Stimulated activated CD4-positive, alpha-beta T cell treated with anti-CD3 and anti-CD28 coated beads, TNF-alpha, amount 100 ng/mL, for 4 hours (primary cell): ENCODE results near the gene ZMYND11.
"Not testable (repeated sequence)": the region's sequence is repeated elsewhere in the genome, so short reads cannot be mapped to it uniquely, and the experiment has no call there.

Experiments
- DNase-seq, 3 experiments: peaks; one replicate each; pipeline ENCODE4 v3.0.0-alpha.2; 2020; ENCODE audit warnings: low read depth in 3 of 3

The ZMYND11 gene

DNA sequence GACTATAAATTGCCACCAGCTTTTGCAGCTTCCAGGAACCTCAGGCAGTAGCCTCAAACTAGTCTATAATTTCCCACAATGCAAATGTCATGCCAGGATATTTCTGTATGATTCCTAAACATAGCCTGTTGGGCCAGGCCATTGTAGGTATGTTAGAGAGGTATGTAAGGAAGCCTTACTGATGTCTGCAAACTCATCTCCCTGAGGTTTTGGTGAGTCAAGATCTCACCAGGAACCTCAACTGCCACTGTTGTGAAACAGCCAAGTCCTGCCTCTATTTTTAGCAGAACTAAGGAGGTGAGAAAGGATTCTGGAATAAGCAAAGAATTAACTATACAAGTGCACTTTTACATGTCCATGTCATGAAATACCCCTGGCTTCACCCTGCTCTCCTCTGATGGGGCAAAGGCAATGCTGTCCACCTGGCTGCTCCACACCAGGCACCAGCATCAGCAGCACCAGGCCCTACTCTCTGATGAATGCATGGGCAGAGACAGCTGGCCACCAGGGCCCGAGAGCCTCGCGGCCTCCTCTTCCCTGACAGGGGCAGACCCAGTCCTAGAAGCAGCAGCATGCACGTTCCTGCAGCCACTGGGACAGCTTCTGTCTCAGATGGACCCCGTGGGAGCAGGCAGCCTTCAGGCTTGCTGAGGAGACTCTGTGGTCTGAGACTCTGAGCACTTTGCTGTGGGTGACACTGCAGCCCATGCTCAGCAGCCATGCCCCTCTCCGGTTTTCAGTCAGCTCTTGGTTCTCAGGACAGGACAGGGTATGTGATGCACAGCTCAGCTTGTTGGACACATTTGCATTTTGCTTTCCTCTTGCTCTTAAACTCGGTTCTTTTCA is 147.3 kb downstream of the ZMYND11 start:
- no peak for DNase-seq

DNA sequence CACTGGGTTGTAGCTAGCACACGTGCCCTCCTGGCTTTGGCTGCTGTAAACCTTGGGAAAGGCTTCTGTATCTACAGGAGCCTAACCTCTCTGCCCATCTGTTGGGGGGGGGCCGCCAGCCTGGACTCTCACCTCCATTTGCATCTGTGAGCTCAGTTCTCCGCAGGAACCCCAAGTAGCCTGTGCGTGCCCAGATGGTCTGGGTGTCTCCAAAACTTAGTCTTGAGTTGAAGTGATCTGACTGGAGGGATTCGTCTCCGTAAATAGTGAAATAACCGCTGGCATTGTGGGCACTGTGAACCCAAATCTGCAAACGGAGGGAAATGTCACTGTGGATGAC is 147.9 kb downstream of the ZMYND11 start:
- DNase-seq: no peak

DNA sequence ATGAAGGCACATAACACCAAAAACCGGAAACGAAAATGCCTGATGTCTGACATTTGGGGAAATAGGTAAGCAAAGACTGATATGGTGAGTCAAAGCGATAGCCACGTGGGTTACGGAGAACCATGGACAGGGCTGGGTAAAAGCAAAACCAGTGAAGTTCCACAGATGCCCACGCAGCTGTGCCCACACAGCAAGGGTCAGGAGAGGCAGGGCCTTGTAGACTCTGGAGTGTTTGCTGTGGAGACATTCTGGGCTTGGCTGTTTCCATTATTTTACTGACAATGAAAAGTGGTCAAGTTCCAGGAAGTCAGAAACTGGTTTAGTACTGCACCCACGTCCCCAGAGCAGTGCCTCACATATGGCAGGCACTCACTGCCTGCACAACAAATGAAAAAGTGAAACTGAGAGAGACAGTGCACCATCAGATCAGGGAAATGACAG is 148.7 kb downstream of the ZMYND11 start:
- DNase-seq: no peak

DNA sequence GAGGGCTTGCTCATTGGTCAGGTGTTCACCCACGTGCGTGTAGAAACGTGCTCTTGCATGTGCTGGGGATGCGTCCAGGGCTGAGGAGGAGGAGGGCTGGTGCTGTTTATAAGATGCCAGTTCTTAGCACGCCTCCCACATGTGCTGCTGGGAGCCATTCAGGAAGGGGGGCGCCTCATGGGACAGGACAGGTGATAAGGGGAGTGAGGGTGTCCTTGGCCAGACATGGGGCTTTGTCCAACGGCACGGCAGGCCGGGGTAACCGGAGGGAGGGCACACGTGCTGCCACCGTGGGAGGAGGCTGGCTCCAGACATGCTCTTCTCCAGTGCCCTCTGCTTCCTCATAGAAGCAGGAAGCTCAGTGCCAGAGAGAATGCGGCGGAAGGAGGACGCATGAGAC is 150.0 kb downstream of the ZMYND11 start:
- DNase-seq: no peak

DNA sequence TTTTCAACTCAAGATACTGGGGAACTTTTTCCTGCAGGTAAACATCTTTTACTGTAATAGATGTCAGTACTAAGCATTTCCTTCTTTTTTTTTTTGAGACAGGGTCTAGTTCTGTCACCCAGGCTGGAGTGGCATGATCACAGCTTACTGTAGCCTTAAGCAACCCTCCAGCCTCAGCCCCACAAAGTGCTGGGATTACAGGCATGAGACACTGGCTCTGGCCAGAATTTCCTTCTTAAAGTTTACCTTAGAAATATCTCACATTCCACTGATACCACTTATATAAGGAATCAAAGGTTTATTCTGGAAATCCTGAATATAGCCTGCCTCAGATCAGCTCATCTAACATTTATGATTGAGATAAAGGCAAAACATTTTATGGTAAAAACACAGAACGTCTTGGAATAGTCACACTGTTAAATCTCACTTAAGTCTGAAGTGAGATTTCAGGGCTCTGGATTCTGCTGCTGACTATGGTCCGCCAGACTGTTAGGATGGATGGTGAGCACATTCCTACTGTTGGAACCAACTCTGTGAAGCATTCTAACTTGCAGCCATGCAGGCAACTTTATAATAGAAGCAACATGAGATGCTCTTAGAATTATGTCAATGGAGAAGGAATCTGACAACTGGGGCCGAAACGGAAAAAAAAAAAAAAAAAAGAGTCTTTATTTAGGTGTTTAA is 151.9 kb downstream of the ZMYND11 start:
- no peak for DNase-seq

DNA sequence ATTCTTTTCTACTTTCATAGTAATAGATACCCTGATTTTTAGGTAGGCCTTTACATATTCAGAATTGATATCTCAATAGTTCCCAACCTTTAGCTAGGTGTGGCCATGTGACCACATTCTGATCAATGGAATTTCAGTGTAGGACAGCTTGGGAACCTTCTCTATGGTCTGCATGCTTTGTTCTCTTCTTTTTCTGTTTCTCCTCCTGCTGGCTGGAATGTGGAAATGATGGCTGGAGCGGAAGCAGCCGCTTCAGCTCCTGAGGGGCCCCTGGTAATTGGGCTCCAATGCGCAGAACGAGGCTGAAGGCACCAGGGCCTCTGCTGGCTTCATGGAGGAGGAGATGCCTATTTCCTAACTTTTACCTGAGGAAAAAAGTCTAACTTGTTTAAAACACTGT is 152.6 kb downstream of the ZMYND11 start:
- no peak for DNase-seq

DNA sequence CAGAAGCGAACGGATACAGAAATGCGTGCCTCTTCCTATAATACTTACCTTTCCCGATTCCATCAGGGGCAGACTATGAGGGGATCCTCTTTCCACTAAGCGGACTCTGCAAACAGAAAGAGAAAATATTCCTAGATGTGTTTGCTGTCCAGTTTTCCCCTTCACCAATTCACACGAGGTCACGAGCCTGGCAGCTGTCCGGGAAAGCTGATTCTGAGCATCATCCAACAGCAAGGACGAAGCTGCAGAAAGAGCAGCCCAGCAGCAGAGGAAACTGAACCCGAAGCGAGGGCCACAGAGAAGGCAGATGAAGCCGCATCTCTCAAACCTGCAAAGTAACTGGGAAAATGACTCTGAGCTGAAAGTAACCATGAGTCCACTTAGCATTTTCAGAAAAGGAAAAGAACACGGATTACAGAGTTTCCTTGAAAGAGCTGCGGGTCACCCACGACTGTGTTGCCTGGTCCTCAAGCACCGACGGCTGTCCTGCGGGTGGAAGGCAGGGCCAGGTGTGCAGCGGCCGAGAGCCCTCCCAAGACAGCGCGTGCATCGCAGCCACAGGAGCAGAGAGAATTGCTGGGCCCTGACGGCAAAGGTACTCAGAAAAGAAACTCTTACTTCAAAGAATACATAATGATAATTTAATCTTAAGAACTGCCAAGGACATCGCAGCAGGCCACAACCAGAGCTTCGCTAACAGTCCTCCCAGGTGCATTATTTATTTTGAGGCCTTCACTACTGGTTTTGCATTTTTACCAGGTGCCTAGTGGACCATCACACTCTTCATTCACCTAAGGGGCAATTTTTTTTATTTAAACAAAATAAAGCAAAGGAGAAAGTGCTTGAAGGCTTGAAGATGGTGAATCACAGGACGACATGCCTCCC is 153.3 kb downstream of the ZMYND11 start:
- DNase-seq: no peak

DNA sequence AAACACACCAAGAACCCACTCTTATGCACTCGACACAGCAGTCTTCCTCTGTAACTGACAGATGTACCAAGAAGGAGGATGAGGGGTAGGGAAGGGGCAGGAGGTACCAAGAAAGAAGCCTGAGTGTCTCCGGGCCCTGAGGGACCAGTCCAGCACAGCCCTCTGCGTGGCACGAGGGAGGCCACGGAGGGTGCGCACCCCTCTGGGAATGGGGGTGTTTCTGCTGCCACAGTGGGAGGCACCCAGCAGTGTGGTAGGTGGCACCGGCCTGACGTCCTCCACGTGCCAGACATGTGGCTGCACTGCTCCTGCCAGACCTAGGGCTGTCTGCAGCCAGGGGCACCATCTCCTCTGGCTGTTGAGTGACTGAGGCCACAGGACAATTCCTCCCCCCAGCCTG is 154.3 kb downstream of the ZMYND11 start:
- DNase-seq: no peak

DNA sequence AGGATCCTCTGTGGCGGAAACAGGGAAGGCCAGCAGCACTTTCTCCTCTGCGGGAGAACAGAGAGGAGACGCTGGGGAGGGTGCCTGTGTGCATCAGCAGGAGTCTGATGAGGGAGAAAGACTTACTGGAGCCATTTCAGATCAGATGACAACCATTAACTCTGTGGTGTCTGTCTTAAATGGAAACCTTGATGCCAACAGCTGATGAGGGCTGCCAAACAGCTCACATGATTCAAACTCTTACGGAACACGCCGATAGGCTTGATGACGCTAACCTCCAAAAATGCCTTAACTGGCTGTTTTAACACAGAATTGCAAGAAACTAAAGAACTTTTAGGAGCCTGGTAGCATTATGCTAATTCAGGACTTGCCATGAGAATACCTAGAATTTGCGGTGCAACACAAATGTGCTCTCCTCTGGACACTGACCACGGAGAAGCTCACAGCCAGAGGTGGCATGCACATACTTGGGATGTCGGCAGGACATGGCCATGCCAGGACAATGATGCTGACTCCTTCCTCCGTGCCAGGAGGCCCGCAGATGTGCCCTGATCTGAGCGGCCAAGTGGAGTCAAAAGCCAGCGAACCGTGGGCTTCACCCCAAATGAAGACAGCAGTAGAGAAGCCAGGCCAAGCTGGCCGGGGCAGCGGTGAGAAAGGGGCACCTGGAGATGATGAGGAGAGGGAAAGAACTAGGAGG is 154.9 kb downstream of the ZMYND11 start:
- no peak for DNase-seq

DNA sequence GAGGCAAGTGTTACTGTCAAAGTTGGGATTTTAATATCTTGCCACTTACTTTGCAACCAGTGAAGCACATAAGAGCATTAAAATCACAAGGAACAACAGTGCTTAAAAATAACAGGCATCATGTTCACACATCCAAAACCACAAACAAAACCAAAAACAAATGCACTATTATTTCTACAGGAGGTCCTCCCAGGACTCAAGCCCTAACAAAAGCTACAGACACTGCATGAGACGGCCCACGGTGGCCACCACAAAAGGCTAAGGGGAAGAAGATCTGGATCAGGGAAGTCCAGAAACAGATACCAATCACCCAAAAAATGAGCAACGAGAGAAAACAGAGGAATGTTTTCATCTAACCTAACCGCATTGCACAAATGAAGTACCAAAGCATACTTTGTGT is 158.4 kb downstream of the ZMYND11 start:
- no peak for DNase-seq

DNA sequence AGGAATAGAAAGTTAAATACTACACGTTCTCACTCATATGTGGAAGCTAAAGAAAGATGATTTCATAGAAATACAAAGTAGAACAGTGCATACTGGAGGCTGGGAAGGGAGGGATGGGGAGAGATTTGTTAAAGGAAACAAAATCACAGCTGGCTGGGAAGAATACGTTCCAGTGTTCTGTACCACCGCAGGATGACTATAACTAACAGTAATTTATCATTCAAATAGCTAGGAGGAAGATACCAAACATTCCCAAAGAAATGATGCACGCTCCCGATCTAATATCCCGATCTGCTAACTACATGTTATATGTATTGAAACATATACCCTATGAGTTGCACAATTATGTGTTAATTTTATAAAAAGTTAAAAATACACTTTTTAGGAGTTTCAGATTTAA is 162.3 kb downstream of the ZMYND11 start:
- DNase-seq: no peak

DNA sequence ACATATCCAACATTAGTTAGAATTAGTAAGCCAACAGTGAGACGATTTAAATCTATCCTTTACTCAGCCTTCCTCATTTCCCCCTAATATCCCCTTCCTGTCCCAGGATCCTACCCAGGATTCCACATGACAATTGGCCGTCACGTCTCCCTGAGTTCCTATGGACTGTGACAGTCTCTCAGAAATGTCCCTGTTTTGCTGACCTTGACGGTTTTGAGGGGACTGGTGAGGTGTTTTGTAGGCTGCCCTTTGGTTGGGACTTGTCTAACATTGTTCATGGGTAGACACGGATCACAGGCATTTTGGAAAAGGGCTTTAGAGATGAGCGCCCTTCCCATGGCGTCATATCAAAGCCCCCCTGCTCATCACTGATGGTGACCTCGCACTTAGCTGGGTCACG is 162.8 kb downstream of the ZMYND11 start:
- DNase-seq: no peak

DNA sequence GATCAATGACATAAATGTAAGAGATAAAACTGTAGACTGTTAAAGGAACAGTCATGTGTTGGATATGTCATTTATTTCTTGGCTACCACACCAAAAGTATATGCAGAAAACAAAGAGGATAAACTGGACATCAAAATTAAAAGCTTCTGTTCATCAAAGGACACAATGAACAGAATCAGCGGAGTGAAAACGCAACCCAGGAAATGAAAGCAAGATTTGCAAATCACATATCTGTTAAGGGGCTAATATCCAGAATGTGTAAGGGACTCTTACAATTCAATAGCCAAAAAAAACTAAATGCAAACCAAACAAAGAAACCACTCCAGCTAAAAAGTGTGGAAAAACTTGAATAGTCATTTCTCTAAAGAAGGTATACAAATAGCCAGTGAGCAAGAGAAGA is 164.3 kb downstream of the ZMYND11 start:
- no peak for DNase-seq

DNA sequence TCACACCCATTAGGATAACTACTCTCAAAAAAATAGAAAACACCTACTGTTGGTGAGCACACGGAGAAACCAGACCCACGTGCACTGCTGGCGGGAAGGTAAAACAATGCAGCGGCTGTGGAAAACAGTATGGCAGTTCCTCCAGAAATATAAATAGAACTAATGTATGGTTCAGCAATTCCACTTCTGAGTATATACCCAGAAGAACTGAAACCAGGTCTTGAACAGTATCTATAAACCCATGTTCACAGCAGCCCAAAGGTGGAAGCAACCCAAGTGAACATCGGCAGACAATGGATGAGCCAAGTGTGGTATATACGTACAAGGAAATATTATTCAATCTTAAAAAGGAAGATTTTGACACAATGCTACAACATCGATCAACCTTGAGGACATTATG is 164.7 kb downstream of the ZMYND11 start:
- no peak for DNase-seq

DNA sequence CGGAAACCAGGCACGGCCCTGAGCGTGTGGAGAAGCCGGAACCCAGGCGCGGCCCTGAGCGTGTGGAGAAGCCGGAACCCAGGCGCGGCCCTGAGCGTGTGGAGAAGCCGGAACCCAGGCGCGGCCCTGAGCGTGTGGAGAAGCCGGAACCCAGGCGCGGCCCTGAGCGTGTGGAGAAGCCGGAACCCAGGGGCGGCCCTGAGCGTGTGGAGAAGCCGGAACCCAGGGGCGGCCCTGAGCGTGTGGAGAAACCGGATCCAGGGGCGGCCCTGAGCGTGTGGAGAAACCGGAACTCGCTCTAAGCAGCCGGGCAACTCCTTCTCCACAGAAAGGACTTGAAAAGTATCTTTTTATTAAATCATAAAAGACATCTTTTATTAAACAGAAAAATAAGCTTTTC is 165.3 kb downstream of the ZMYND11 start:
- not testable (repeated sequence) for DNase-seq

DNA sequence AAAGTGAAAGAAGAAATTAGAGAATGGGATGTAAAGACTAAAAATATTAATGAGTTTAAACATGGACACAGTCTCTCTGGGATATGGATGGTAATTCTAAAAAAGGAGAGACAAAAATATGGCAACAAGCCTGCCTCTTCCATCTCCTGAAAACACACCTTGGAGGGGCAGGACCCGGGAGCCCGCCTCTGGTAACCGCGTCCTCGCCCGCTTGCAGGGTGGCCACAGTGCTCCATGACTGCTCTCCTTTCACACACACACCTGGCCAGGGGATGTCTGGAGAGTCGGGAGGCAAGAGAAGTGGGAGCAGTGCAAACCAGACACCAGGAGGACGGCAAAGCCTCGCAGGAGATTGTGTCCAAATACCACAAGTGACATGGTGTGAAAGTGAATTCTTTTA is 166.3 kb downstream of the ZMYND11 start:
- no peak for DNase-seq
